HG03139 (cell line): Measurements from ENCODE around the gene KCNG4.

Experiments
- ATAC-seq: cut with Tn5 transposase; IDR thresholded peaks from one replicate; pipeline ENCODE4 v1.9.1; 2021; ENCODE audit not compliant: unreplicated experiment

KCNG4 gene

DNA sequence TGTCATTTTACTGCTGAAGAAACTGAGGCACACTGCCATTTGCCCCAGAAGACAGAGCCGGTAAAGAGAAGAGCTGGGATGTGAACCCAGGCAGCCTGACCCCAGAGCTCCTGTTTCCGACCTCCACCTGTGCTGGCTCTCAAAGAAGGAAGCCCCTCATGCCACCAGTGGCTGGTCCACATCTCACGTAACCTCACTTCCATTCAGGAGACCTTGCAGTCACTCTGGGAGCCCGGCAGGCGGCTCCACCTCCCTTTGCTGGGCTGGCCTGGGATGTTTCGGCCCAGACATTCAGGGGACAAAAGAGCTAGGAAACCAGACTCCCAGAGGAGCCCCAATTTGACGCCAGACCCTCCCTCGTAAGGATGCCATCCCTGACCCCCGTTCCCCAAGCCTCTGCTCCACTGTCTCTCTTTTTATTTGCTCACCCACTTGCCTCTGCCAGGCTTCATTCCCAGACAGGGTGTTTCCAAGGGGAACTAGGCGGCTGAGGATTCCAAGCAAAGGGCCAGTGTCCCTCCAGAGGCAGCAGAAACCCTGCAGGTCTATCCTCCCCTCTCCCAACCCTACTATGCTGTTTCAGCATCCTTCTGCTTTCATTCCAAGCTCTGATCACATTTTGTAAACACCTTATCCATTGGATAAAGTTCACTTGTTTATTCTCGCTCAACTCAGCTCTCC lies 55.8 kb downstream of the KCNG4 start:
- ATAC-seq, result no peak

DNA sequence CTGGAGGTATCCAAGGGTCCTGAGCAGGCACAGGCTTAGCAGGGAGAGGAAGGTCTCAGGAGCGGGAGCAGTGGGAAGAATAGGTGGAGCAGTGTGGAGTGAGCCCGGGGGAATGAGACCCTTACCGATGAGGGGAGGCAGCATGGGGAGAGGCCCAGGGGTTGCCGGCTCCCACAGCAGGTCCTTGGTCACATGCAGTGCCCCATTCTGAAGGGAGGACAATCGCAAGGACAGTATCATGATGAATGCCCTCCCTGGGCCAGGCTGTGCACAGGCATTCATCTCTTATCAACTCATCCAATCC lies 56.3 kb downstream of the KCNG4 start:
- ATAC-seq, result no peak

DNA sequence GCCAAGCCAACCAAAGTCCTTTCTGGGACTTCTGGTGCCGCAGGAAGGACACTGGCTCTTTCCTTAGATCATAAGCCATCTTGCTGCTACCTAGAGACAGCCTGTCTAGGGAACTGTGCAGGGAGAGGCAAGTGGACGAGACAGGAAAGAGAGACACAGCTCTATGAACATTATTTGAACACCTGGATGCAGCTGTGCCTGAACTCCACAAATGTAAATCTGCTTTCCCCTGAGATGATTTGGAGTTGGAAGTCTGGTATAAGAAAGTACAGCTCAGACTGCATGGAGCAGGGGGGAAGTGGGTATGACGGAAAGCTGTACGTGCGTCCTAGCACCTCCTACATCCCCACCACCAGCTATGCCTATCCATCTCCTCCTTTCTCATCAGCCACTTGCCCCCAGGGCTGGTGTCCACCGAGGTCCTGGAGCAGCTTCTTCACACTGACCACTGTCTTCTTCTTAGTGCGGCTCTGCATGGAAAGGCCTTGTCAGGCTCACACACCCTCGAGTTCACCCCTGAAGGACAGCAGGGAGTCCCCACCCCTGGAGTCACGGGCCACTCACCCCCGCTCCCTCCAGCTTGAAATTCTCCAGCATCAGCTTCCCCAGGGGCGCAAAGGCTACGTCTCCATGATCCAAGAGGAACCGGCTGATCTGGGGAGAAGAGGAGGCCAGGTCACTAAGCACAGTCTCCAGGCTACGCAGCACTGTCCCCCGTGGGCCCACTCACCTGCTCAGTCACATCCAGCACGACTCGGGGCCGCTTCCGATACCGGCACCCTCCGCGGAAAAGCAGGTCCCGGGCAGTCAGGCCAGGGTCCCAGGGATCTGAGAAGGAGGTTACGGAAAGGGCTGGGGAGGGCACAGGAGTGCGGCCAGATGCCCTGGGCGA lies 56.9 kb downstream of the KCNG4 start:
- ATAC-seq, result no peak

DNA sequence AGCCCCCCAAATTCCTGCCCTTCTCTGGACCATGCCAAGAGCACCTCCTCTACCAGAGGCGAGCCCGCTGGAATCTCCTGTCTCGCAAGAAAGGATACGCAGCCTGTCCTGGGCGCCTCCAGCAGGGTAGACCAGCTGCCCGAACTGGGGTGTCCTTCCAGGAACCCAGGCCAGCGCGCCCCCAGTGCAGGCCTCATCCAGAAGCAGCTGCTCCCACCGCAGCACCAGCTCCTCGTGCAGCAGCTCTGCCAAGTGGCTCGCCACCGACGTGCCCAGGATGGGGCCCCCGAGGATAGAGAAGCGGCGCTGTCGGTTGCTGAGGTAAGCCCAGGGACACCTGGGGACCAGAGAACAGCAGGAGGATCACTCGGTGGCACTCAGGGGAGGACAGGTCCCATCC lies 57.7 kb downstream of the KCNG4 start:
- no peak for ATAC-seq

DNA sequence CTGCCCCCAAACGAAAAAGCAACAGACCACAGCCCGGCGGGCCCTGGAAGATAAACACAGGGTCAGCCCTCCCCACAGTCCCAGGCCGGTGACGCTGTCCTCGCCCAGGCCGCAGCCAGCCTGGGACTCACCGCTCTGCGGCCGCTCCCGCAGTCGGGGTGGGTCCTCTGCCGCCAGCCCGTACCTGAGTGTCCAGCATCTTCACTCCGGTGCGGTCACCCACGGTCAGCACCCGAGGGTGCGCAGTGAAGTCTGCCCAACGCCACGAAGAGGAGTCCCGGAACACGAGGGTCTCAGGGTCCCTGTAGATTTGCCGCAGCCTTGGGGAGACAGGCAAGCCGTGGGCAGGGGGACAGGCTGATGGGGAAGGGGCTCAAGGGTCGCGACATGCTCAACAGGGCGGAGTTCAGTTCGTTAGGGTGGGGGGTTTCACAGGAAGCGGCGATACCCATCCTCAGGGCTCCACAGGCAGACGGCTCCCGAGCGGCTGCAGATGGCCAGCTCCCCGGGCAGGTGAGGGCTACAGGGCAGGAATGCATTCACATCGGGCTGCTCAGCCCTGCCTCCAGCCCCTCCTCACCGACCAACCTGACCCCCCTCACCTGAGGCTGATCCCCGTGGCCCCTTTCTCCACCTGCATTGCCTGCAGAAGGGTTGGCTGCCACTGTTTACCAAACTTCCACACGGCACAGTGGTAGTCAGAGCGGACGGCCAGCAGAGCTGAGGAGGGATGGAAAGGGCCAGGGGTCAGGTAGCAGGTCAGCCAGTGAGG lies 58.5 kb downstream of the KCNG4 start:
- ATAC-seq, result no peak

DNA sequence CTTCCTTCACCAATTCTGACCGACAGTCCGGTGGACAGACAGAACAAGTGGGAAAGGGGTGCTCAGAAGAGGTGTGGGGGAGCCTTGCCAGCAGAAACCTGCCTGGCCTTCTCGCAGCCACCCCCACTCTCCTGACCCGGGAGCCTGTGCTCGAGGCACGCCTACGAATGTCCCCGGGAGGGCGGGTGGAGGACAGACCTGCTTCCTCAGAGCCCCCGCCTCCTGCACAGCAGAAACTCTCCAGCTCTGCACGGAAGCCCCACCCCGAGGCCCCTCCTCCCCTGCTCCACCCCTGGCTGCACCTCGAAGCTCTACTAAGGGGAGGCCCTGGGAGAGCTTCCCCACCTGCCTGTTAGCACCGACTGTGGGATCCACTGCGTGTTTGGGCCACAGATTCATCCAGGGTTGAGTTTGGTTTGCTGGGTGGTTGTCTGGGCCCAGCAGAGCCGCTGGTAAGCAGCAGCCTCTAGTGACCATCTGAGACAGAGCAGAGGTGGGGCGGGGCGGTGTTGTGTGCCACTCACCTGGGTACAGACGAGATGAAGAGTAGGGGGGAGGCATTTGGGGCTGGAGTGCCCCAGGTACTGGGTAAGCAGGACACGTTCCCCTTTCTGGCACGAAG lies 59.2 kb downstream of the KCNG4 start:
- ATAC-seq, result no peak

DNA sequence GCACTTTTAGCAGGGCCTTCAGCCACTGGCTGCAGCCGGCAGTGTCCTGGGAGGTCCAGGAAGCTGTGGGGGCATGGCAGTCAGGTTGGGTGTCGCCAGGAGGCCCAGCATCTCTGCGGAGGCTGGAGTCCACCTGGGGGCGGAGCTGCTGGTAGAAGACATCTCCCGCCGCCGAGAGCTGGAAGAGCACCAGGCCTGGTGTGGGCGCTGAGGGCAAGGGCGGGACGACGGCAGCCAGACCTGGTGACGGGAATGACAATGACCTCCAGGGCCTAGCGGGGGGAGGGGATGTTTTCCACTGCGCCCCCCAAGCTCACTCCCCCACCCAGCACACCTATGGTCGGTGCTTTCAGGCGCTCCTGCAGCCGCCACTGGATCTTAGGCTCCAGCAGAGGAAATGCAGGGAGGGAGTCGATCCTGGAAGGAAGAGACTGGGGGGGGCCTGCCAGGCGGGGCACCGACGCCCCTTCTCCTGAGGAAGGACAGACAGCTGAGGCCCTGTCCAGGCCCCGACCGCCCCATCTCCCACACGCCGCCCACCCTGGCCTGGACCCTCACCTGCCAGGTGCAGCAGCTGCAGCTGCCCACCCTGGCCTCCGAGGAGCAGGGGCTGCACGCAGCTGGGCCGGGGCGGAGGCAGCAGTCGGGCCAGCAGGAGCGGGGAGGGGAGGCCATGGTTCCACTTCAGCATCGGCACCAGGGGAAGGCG lies 60.0 kb downstream of the KCNG4 start:
- ATAC-seq, result no peak

DNA sequence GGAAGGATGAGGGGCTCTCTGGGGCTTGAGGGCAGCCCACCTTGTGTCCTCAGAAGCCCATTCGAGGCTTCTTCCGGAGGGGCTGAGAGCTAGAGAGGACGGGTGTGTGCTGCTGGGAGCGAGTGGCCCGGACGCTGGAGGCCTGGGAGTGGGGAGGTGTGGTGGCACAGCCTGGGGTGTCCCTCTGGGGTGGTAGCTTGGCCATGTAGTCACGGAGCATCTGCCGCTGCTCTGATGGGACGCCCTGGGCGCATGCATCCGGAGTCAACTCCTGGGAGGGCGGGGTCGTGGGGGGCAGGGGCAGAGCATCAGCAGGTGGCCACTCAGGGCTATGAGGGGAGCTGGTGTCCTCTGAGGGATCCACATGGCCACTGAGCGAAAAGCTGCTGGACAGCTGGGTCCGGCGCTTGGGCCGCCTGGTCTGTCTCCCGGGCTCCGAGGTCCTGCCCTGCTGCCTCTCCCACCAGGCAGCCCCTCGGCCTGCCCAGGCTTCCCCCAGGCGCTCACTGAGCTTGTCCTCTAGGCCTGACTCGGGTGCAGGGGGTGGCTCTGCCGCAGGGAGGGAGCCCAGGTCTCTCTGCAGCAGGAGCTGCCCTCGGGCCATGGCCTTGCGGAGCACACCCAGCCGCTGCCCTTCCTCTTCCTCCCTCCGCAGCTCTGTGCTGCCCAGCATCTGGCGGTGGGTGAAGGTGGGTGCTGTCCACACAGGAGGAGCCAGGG lies 60.8 kb downstream of the KCNG4 start:
- ATAC-seq, result no peak

DNA sequence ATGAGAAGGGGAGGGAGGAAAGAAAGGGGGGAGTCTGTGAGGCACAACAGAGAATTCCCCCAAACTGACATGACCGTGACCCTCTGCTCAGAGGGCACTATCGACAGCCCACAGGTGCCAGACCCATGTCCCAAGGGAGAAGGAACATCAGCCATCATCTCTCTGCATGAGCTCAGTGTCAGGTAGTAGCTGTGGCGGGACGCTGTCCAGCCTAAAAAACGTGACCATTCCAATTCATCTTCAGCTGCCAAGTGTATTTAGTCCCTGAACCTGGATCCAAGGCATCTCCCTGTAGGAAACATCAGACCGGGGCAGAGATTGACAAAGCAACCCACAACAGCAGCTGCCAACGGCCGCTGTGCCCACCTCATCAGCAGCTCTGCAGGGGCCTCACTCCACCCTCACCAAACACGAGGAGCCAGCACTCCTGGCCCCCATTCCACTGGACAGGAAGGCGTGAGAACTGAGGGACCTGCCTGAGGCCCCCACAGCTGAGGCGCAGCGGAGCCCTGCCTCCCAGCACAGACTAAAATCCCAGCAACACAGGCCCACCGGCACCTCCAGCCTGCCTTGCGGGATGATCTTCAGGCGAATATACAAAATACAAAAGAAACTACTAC lies 61.6 kb downstream of the KCNG4 start:
- ATAC-seq, result no peak

DNA sequence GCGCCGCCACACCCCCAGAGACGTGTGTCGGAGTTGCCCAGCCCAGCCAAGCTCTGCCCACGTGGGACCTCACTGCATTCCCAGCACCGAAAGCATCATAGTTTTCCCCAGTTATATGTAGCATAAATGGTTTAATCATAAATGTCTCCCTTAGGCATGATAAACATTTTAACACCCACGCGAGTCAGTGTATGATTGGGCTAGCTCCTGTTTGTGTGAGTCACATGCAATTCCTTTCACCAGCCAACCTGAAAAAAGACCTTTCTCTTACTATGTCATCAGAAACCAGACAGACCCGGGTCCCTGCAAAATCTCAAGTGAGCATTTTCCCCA lies 62.1 kb downstream of the KCNG4 start:
- no peak for ATAC-seq

DNA sequence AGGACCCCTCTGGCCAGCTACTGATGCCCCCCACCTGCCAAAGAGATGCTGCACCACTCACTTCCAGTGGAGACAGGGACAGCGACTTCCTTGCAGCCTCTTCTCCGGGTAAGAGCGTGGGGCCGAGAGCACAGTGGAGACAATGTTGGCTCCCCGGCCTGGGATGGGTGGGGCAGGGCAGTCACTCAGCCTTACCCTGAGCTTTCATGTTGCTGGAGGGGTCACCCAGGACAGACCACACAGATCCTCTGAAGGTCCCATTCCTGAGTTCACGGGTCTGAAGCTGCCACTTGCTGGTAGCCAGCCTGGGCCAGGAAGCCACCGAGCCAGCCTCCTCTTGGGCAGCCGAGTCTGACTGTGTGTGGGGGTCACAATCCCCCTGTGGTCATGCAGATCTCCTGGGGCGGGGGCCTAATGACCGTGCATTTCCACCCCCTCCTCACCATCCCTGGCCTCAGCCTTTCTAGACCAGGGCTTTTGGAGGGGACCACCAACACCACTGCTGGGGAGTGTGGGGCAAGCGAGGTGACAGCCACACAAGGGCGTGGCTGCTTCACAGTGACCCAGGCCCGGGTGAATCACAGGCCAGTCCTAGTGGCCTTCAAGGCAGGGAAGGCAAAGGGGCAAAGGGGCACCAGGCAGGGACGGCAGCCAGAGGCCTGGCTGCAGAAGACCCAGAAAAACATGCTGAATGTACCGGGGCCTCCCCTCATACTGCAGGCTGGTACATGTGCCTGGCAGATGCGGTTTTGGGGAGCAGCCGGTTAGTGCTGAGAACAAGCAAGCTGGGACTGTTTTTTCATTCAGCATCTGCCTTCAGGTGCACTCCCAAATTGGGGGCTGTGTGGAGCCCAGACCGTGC lies 63.4 kb downstream of the KCNG4 start:
- no peak for ATAC-seq

DNA sequence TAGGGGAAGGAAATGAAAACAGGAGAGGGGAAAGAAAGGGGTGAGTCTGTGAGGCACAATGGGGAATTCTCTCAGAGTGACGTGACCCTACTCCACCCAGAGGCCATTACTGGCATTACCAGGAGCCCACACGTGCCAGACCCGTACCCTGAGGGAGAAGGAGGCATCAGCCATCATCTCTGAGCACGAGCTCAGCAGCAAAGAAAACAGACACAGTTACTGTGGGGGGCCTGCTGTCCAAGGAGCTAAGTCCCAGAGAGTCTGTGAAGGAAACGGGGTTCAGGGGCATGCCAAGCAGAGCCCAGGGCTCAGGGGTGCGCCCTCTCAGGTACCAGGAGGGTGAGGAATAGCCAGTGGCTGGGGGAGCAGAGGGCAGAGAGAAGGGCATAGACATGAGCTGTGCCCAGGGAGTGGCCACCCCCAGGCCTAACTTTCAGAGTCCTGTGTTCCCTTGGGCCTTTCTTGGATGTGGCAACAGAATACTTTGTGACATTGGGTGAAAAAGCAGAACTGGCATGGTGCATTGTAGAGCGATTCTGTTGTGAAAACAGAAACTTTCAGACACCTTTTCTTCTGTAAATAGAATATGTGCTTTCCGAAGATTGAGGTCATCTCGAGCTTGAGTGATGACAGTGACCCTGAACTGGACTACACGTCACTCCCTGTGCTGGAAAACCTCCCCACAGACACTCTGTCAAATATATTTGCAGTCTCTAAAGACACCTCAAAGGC lies 64.3 kb downstream of the KCNG4 start:
- ATAC-seq, result peak; percentile 66

DNA sequence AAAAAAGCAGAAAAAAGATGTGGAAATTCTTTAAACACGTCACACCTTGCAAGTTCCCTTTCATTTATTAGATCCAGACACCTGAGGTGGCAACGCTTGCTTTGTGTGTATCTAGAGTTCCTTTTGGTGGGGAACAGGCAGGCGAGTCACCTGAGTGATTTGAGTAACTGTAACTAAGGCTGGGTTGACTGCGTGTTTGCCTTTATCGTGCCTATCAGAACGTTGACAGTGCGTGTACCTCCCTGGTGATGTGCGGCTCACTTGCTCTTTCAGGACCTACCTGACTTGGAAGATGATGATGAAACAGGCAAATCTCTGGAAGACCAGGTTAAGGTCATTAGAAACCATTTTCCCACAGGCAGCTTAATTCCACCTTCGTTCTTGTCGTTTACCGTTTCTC lies 65.4 kb downstream of the KCNG4 start:
- no peak for ATAC-seq

DNA sequence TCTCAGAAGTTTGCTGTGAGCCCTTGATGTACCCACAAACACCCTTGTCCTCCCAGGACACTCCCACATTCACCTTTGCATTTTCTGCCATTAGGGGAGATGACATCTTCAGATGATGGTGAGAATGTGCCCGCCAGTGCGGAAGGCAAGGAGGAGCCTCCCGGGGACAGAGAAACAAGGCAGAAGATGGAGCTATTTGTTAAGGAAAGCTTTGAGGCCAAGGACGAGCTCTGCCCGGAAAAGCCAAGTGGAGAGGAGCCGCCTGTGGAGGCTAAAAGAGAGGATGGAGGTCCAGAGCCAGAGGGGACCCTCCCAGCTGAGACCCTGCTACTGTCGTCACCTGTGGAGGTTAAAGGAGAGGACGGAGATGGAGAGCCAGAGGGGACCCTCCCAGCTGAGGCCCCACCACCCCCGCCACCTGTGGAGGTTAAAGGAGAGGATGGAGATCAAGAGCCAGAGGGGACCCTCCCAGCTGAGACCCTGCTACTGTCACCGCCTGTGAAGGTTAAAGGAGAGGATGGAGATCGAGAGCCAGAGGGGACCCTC lies 70.0 kb downstream of the KCNG4 start:
- ATAC-seq, result no peak
